H1 (cell line): Measurements from ENCODE around the gene FBXL17. TPM values are rescaled to one million over a fixed set of nuclear protein-coding genes. Genes with fewer than 3 reads are reported as not detected.

Experiments
- CTCF ChIA-PET: fragments of 300-600 bp; sonication (Branson Sonifier 250); formaldehyde crosslinking; loops from one replicate; lab custom pipeline; 2021; ENCODE audit not compliant: partially characterized antibody; lab: Charles Lee
- POLR2A ChIA-PET: fragments of 300-600 bp; sonication (Branson Sonifier 250); formaldehyde crosslinking; loops from one replicate; lab custom pipeline; 2021; ENCODE audit warnings: inconsistent platforms; ENCODE audit not compliant: partially characterized antibody; lab: Charles Lee
- DNase-seq, 2 experiments: peaks; one replicate each; pipeline versions ENCODE4 v3.0.0 to v3.0.0-alpha.2; 2010 to 2022; ENCODE audit warnings: low spot score in 2 of 2, low read depth in 1 of 2, mixed read lengths in 1 of 2
- FAIRE-seq: peaks from 2 replicates; lab custom pipeline; 2011; peaks lifted over from hg19 to GRCh38; lab: Jason Lieb, UNC
- H2AFZ ChIP-seq: 2 replicates; pipeline ENCODE4 v1.8.1; 2012; ENCODE audit warnings: low read length, inconsistent platforms
- H2AK5ac ChIP-seq: 2 replicates; pipeline ENCODE4 v1.6.1; 2013; ENCODE audit warnings: low read depth, low read length
- H2BK120ac ChIP-seq: replicated peaks from 2 replicates; pipeline ENCODE3; 2013; ENCODE audit warnings: low read depth, low read length, inconsistent platforms
- H2BK12ac ChIP-seq: 2 replicates; pipeline ENCODE4 v1.6.1; 2013; ENCODE audit warnings: low read depth, low read length
- H2BK15ac ChIP-seq: 2 replicates; pipeline ENCODE4 v1.6.1; 2013; ENCODE audit warnings: low read length
- H2BK20ac ChIP-seq: 2 replicates; pipeline ENCODE4 v1.6.1; 2013; ENCODE audit warnings: low read length
- H2BK5ac ChIP-seq: 2 replicates; pipeline ENCODE4 v1.6.1; 2013; ENCODE audit warnings: low read depth, low read length
- H3K14ac ChIP-seq: 2 replicates; pipeline ENCODE4 v1.6.1; 2013; ENCODE audit warnings: inconsistent platforms; ENCODE audit not compliant: insufficient read length
- H3K18ac ChIP-seq: 2 replicates; pipeline ENCODE4 v1.6.1; 2013; ENCODE audit warnings: low read length; ENCODE audit errors: extremely low read depth
- H3K23ac ChIP-seq: 2 replicates; pipeline ENCODE4 v1.6.1; 2013; ENCODE audit warnings: inconsistent platforms; ENCODE audit not compliant: insufficient read length
- H3K23me2 ChIP-seq: 2 replicates; pipeline ENCODE4 v1.6.1; 2013; ENCODE audit warnings: low read depth, low read length
- H3K27ac ChIP-seq: 2 replicates; pipeline ENCODE4 v1.6.1; 2011; ENCODE audit warnings: low read depth, low read length, inconsistent platforms
- H3K27me3 ChIP-seq, 4 experiments: replicated peaks in 1 of 4; 1 replicate in 1 of 4; 2 replicates in 3 of 4; pipeline versions ENCODE4 v1.6.1 to v1.8.1; 2011 to 2013; ENCODE audit warnings: low read length in 3 of 4, mild to moderate bottlenecking in 3 of 4, inconsistent platforms in 2 of 4, mixed read lengths in 2 of 4, moderate library complexity in 1 of 4; ENCODE audit not compliant: control insufficient read depth in 3 of 4, insufficient read depth in 3 of 4; ENCODE audit errors: extremely low read depth in 1 of 4
- H3K36me3 ChIP-seq, 4 experiments: 2 replicates each; pipeline versions ENCODE4 v1.6.1 to v1.8.1; 2011 to 2013; ENCODE audit warnings: mild to moderate bottlenecking in 4 of 4, low read length in 3 of 4, moderate library complexity in 2 of 4, control low read depth in 1 of 4, inconsistent platforms in 1 of 4; ENCODE audit not compliant: insufficient read depth in 4 of 4, control insufficient read depth in 2 of 4
- H3K4ac ChIP-seq: replicated peaks from 2 replicates; pipeline ENCODE3; 2013; ENCODE audit warnings: low read length, low read depth, mixed read lengths, inconsistent platforms; ENCODE audit not compliant: insufficient read length
- H3K4me1 ChIP-seq, 4 experiments: replicated peaks in 1 of 4; 1 replicate in 1 of 4; 2 replicates in 3 of 4; pipeline versions ENCODE4 v1.6.1 to v1.8.1; 2011 to 2013; ENCODE audit warnings: low read length in 3 of 4, inconsistent platforms in 2 of 4, mixed read lengths in 1 of 4; ENCODE audit not compliant: insufficient read depth in 4 of 4, control insufficient read depth in 3 of 4
- H3K4me2 ChIP-seq, 2 experiments: 2 replicates each; pipeline versions ENCODE4 v1.6.1 to v1.8.1; 2011 to 2013; ENCODE audit warnings: low read depth in 2 of 2, low read length in 2 of 2, control low read depth in 1 of 2, inconsistent platforms in 1 of 2, mild to moderate bottlenecking in 1 of 2; ENCODE audit not compliant: insufficient read depth in 1 of 2
- H3K4me3 ChIP-seq, 4 experiments: fragments of 200-600, 300-600 bp in 1 of 4; sonication (generic), shearing (Covaris generic), sonication (Bioruptor Twin) in 1 of 4; 2 replicates each; pipeline versions ENCODE4 v1.5.1 to v1.8.1; 2011 to 2016; ENCODE audit warnings: low read length in 4 of 4, low read depth in 3 of 4, control low read depth in 2 of 4, inconsistent platforms in 2 of 4, mild to moderate bottlenecking in 2 of 4, mixed read lengths in 1 of 4, moderate library complexity in 1 of 4; ENCODE audit not compliant: insufficient read depth in 2 of 4; ENCODE audit errors: extremely low read depth in 1 of 4
- H3K56ac ChIP-seq: replicated peaks from 2 replicates; pipeline ENCODE3; 2013; ENCODE audit warnings: low read depth, mild to moderate bottlenecking, mixed read lengths, low read length, inconsistent platforms; ENCODE audit not compliant: insufficient read length
- H3K79me1 ChIP-seq: 2 replicates; pipeline ENCODE4 v1.6.1; 2013; ENCODE audit warnings: low read depth, low read length, control low read depth
- H3K79me2 ChIP-seq, 2 experiments: 2 replicates each; pipeline versions ENCODE4 v1.6.1 to v1.8.1; 2012 to 2013; ENCODE audit warnings: low read length in 2 of 2, mild to moderate bottlenecking in 2 of 2, inconsistent platforms in 1 of 2; ENCODE audit not compliant: insufficient read depth in 2 of 2, control insufficient read depth in 1 of 2
- H3K9ac ChIP-seq, 4 experiments: replicated peaks in 1 of 4; 1 replicate in 1 of 4; 2 replicates in 3 of 4; pipeline versions ENCODE4 v1.6.1 to v1.8.1; 2011 to 2013; ENCODE audit warnings: low read depth in 3 of 4, low read length in 3 of 4, control low read depth in 2 of 4, mild to moderate bottlenecking in 2 of 4, moderate library complexity in 2 of 4, inconsistent platforms in 1 of 4; ENCODE audit errors: extremely low read depth in 1 of 4
- H3K9me3 ChIP-seq, 2 experiments: 2 replicates each; pipeline versions ENCODE4 v1.6.1 to v1.8.1; 2012 to 2013; ENCODE audit warnings: mild to moderate bottlenecking in 2 of 2, moderate library complexity in 2 of 2, control low read depth in 1 of 2, inconsistent platforms in 1 of 2, low read depth in 1 of 2, low read length in 1 of 2, mixed read lengths in 1 of 2; ENCODE audit not compliant: insufficient read depth in 2 of 2
- H4K20me1 ChIP-seq, 2 experiments: replicated peaks in 1 of 2; 2 replicates each; pipeline versions ENCODE3 to v1.8.1; 2011 to 2013; ENCODE audit warnings: inconsistent platforms in 2 of 2, low read length in 2 of 2, mild to moderate bottlenecking in 1 of 2; ENCODE audit not compliant: insufficient read depth in 2 of 2, control insufficient read depth in 1 of 2
- H4K5ac ChIP-seq: 2 replicates; pipeline ENCODE4 v1.6.1; 2013; ENCODE audit warnings: low read length, low read depth, mixed read lengths, inconsistent platforms; ENCODE audit not compliant: insufficient read length
- H4K8ac ChIP-seq: 2 replicates; pipeline ENCODE4 v1.8.0; 2013; ENCODE audit warnings: mild to moderate bottlenecking, moderate library complexity, low read length, inconsistent platforms; ENCODE audit not compliant: insufficient read depth; ENCODE audit errors: extremely low read depth
- H4K91ac ChIP-seq: replicated peaks from 2 replicates; pipeline ENCODE3; 2013; ENCODE audit warnings: low read length, mixed read lengths, inconsistent platforms; ENCODE audit not compliant: insufficient read length
- BACH1 ChIP-seq: IDR thresholded peaks from 2 replicates; pipeline ENCODE4 v1.6.1; 2012; ENCODE audit warnings: low read length, improper control_type of control experiment
- CEBPB ChIP-seq: IDR thresholded peaks from 2 replicates; pipeline ENCODE4 v1.6.1; 2012; ENCODE audit warnings: low read depth, low read length
- CTBP2 ChIP-seq: IDR thresholded peaks from 2 replicates; pipeline ENCODE4 v1.7.0; 2011; ENCODE audit warnings: borderline replicate concordance, mild to moderate bottlenecking, moderate library complexity, mixed read lengths, low read length; ENCODE audit not compliant: insufficient read depth, insufficient read length
- EGR1 ChIP-seq: IDR thresholded peaks from 2 replicates; pipeline ENCODE4 v1.6.1; 2011; ENCODE audit warnings: low read depth, low read length, borderline replicate concordance
- FOSL1 ChIP-seq: IDR thresholded peaks from 2 replicates; pipeline ENCODE4 v1.6.1; 2011; ENCODE audit warnings: mild to moderate bottlenecking, low read depth, low read length, moderate library complexity; ENCODE audit not compliant: insufficient read depth
- HDAC2 ChIP-seq, 2 experiments: fragments of 300-600 bp in 1 of 2; sonication (generic) in 1 of 2; IDR thresholded peaks; 2 replicates each; pipeline ENCODE4 v1.6.1; 2011 to 2012; ENCODE audit warnings: low read depth in 2 of 2, low read length in 2 of 2, mild to moderate bottlenecking in 2 of 2, moderate library complexity in 2 of 2, borderline replicate concordance in 1 of 2, inconsistent platforms in 1 of 2
- NANOG ChIP-seq: IDR thresholded peaks from 2 replicates; pipeline ENCODE4 v1.6.1; 2011; ENCODE audit warnings: low read length, low read depth, mild to moderate bottlenecking, inconsistent platforms; ENCODE audit not compliant: insufficient read depth, poor library complexity, severe bottlenecking
- PHF8 ChIP-seq: fragments of 200-600 bp; sonication (generic); conservative IDR thresholded peaks from 2 replicates; pipeline ENCODE4 v1.7.1; 2012; ENCODE audit warnings: low read depth, mild to moderate bottlenecking, inconsistent platforms, low read length, moderate library complexity
- RAD21 ChIP-seq, 2 experiments: IDR thresholded peaks in 1 of 2; conservative IDR thresholded peaks in 1 of 2; 2 replicates each; pipeline ENCODE4 v1.6.1; 2011; ENCODE audit warnings: low read depth in 2 of 2, low read length in 2 of 2, improper control_type of control experiment in 1 of 2, inconsistent platforms in 1 of 2, mild to moderate bottlenecking in 1 of 2, moderate library complexity in 1 of 2
- RXRA ChIP-seq: IDR thresholded peaks from 2 replicates; pipeline ENCODE4 v1.6.1; 2011; ENCODE audit warnings: low read depth, mild to moderate bottlenecking, low read length, moderate library complexity; ENCODE audit not compliant: insufficient read depth
- SP1 ChIP-seq: IDR thresholded peaks from 2 replicates; pipeline ENCODE4 v1.6.1; 2011; ENCODE audit warnings: low read depth, low read length
- SP4 ChIP-seq: IDR thresholded peaks from 2 replicates; pipeline ENCODE4 v1.6.1; 2012; ENCODE audit warnings: low read length, inconsistent platforms
- polyA plus RNA-seq, 7 experiments: library from polyadenylated mRNA; depleted of rRNA in 3 of 7; stranded (reverse) in 5 of 7; unstranded in 2 of 7; fragments of >200 nt in 5 of 7; fragments of 200-250 nt in 2 of 7; gene quantifications; 1 replicate in 5 of 7; 2 replicates in 1 of 7; 4 replicates in 1 of 7; pipeline versions ENCODE4 v1.2.1 to v1.2.3, GENCODE V29; 2011 to 2013; ENCODE audit warnings: missing spikeins in 2 of 7, mixed read lengths in 2 of 7
- total RNA-seq: library from RNA; stranded (reverse); fragmentation: NEBNext Ultra II Directional; extraction: Animal tissue kit (Norgen Biotek cat#: 25700); gene quantifications from 2 replicates; pipeline ENCODE4 v1.2.1, GENCODE V29; 2021
- TF ChIP-seq, protein P1 (sequence below): IDR thresholded peaks from 2 replicates; pipeline ENCODE4 v1.6.1; 2011; ENCODE audit warnings: low read depth, mild to moderate bottlenecking, low read length; ENCODE audit not compliant: insufficient read depth

The FBXL17 gene
- total and polyA plus RNA-seq, 2 of the 8 experiments (the other 6 are each of a cell fraction or from before 2014, with no cell fraction given): 0.35 to 4.3 TPM

DNA sequence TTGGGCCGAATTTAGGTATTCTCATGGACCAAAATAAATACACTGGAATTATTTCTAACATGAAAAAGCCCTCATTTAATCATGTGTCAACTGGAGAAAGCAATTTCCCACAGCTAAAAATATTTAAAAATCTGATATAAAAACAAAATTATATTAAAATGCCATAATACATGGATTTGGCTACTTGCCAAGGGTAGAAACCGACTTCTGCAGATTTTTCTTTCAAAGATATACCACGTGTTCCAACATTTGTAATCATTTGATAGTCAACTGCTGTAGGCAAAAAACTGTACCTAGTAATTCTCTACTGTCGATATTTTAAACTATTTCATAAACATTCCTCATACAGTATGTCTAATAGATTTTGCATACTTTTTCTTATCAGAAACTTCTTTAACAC is 237.6 kb downstream of the FBXL17 start (continued):
- TF ChIP-seq PHF8: no peak

DNA sequence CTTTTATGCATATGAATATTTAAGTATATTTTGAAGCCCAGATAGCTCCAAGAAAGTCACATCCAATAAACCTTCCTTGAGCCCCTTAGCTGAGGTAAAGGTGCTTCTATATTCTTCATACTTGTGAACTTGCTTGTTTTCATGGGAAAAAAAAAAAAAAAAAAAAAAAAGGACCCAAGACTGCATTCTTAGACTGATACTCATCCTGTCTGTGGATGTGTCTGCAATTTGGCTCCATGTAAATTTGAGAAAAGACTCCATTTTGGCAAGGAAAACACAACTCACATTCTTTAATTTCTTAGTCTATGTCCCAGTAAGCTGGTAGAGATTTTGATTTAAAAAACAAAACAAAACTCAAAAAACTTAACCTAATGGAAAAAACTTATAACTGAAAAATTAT is 238.3 kb downstream of the FBXL17 start:
- Histone ChIP-seq H3K23ac (no peak overlapping the region), H2BK15ac (no peak overlapping the region), H3K79me1 (no peaks in the 10 kb centered on the region), H2AK5ac (no peak overlapping the region), H3K36me3 (no peaks in the 10 kb centered on the region), H3K9me3 (no peaks in the 10 kb centered on the region), H3K4me2 (no peak overlapping the region), H3K4me1 (no peaks in the 10 kb centered on the region), H2BK20ac (no peak overlapping the region), H4K91ac (no peak overlapping the region), H3K14ac (no peak overlapping the region), H3K79me2 (no peaks in the 10 kb centered on the region), H4K5ac (no peak overlapping the region), H3K23me2 (no peaks in the 10 kb centered on the region), H2BK120ac (no peak overlapping the region), H2BK5ac (no peak overlapping the region), H3K56ac (no peak overlapping the region), H3K27me3 (no peaks in the 10 kb centered on the region), H3K18ac (no peak overlapping the region), H4K8ac (no peak overlapping the region), H3K27ac (no peak overlapping the region), H2BK12ac (no peak overlapping the region), H3K4ac (no peak overlapping the region), H3K9ac (no peak overlapping the region), H4K20me1 (no peaks in the 10 kb centered on the region), H3K4me3 (no peak overlapping the region), H2AFZ (no peak overlapping the region)
- CTCF ChIA-PET: no interaction called here
- POLR2A ChIA-PET: no interaction called here
- DNase-seq: no peak
- FAIRE-seq: no peak
- TF ChIP-seq FOSL1: no peak
- TF ChIP-seq RXRA: no peak
- TF ChIP-seq CTBP2: no peak
- no peak for TF ChIP-seq SP4
- TF ChIP-seq SP1: no peak
- TF ChIP-seq CEBPB: no peak
- no peak for TF ChIP-seq HDAC2 (IDR thresholded peaks at IDR 0.05; ENCODE audit: borderline replicate concordance in 1 of 2, low read depth in 2 of 2, low read length in 2 of 2)
- TF ChIP-seq BACH1: no peak
- TF ChIP-seq EGR1: no peak
- TF ChIP-seq, protein P1, sequence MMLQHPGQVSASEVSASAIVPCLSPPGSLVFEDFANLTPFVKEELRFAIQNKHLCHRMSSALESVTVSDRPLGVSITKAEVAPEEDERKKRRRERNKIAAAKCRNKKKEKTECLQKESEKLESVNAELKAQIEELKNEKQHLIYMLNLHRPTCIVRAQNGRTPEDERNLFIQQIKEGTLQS: no peak
- TF ChIP-seq RAD21 (IDR thresholded peaks at IDR 0.05 in 1 of 2, conservative IDR thresholded peaks at IDR 0.05 in 1 of 2; ENCODE audit: low read depth in 2 of 2, low read length in 2 of 2): no peak
- no peak for TF ChIP-seq NANOG
